ENCODE measurements around the gene DEFB123.

DNA sequence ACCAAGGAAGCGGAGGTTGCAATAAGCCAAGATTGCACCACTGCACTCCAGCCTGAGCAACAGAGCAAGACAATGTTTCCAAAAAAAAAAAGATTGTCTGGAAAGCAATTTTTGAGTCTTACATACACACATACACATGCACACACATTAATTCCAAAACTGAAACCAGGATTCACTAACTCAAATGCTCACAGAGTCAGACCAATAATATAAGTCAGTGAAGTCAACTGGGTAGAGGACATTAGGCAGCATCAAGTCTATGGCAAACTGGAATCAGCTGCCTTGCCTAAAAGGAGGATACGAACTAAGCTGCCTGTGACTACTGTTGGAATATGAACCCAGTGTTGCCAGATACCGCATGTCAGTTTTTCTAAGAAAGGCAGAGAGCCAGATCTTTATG is 50.3 kb downstream of the DEFB123 start:
- no peak for TF ChIP-seq POLR2A (IDR thresholded peaks at IDR 0.05)
- TF ChIP-seq, protein P1, sequence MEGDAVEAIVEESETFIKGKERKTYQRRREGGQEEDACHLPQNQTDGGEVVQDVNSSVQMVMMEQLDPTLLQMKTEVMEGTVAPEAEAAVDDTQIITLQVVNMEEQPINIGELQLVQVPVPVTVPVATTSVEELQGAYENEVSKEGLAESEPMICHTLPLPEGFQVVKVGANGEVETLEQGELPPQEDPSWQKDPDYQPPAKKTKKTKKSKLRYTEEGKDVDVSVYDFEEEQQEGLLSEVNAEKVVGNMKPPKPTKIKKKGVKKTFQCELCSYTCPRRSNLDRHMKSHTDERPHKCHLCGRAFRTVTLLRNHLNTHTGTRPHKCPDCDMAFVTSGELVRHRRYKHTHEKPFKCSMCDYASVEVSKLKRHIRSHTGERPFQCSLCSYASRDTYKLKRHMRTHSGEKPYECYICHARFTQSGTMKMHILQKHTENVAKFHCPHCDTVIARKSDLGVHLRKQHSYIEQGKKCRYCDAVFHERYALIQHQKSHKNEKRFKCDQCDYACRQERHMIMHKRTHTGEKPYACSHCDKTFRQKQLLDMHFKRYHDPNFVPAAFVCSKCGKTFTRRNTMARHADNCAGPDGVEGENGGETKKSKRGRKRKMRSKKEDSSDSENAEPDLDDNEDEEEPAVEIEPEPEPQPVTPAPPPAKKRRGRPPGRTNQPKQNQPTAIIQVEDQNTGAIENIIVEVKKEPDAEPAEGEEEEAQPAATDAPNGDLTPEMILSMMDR (IDR thresholded peaks at IDR 0.05): no peak

Measured in uterus (tissue), 2 donors.